ENCODE results near the gene CCNG1. TPM values are rescaled to one million over a fixed set of nuclear protein-coding genes. Genes with fewer than 3 reads are reported as not detected.

The CCNG1 gene
- total and polyA plus RNA-seq, 7 experiments from 2014 or later, result 86.0 to 154 (median 143) TPM

DNA sequence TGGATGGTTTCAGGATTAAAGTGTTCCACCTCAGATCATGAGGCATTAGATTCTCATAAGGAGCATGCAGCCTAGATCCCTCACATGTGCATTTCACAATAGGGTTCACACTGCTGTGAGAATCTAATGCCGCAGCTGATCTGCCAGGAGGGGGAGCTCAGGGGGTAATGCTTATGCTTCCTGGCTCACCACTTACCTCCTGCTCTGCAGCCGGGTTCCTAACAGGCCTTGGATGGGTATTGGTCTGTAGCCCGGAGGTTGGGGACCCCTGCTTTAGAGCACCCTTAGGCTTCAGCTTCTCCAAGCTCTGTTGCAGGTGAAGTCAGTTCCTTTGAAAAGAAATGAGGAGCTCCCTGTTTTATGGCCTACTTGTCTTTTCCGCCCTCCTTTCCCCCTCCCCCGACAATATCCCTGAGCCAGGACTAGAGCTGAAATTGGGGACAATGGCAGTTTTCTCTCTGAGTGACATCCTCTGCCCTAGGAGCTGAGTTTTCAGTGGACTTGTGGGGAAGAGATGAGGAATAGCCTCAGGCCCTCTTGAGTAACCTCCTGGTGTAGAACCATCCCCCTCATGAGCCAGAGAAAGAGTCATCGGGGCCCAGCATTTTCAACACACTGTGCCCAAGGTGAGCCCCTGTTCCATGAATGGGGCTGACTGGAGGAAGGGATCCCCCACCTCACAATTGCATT, 51.8 kb downstream of the CCNG1 start:
- peaks cover 0 to 9% (median 0%) of the 10 kb centered on the region in 7 donors for H3K4me1 Mint-ChIP-seq
- Histone ChIP-seq H3K27ac (ENCODE audit: low read depth, low read length) (no peak overlapping the region), H3K27me3 (ENCODE audit: control insufficient read depth in 2 of 2, insufficient read depth in 2 of 2, low read length in 2 of 2) (no peaks in the 10 kb centered on the region), H3K9me3 (ENCODE audit: control insufficient read depth in 2 of 3, low read length in 3 of 3) (no peaks in the 10 kb centered on the region), H3K4me1 (ENCODE audit: control insufficient read depth in 2 of 2, insufficient read depth in 2 of 2, low read length in 2 of 2) (no peaks in the 10 kb centered on the region), H3K36me3 (ENCODE audit: control insufficient read depth in 2 of 3, insufficient read depth in 3 of 3, low read length in 3 of 3) (no peaks in the 10 kb centered on the region), H3K4me3 (ENCODE audit: low read length) (no peak overlapping the region)
- no peaks in the 10 kb centered on the region for H3K27me3 Mint-ChIP-seq
- no peak overlapping the region for H3K4me3 Mint-ChIP-seq
- DNase-seq, result peak in 3 of 9 donors; percentile 8 to 15 (median 12)
- intact Hi-C loops (cut with micrococcal nuclease), result loop anchor here (1.0 kb wide), 1 partner anchor 14 kb away; no protein-coding TSS in a partner anchor
- H3K9me3 Mint-ChIP-seq, result no peaks in the 10 kb centered on the region
- ATAC-seq, result peak; percentile 46
- CTCF ChIA-PET, result interaction anchor here (0.7 to 2.0 kb wide), 6 partner anchors 9 to 44 kb away, joined by 3 to 6 read pairs (median 4); partner anchors contain the start of gene NUDCD2
- POLR2A ChIA-PET, result interaction anchor here (1.1 to 1.6 kb wide), 3 partner anchors 15 to 16 kb away, joined by 3 to 5 read pairs (median 4); partner anchors contain the start of gene MAT2B
- H3K27ac Mint-ChIP-seq, result peak overlapping the region in 1 of 9 donors; percentile 27
- H3K36me3 Mint-ChIP-seq, result peaks cover 0 to 23% (median 0%) of the 10 kb centered on the region in 5 donors

- ATAC-seq (no peak), DNase-seq (no peak)
- H3K36me3 ChIP-seq (ENCODE audit: control insufficient read depth in 2 of 3, insufficient read depth in 3 of 3, low read length in 3 of 3), result no peaks in the 10 kb centered on the region
- CTCF ChIA-PET, result interaction anchor here (1.2 to 2.0 kb wide), 5 partner anchors 10 to 43 kb away, joined by 3 to 6 read pairs (median 4); partner anchors contain the start of gene NUDCD2
- intact Hi-C loops (cut with micrococcal nuclease), result loop anchor here (1.0 to 2.0 kb wide), 2 partner anchors 13 to 14 kb away; no protein-coding TSS in a partner anchor
- H3K4me1 ChIP-seq (ENCODE audit: control insufficient read depth in 2 of 2, insufficient read depth in 2 of 2, low read length in 2 of 2), result no peaks in the 10 kb centered on the region
- POLR2A ChIA-PET, result interaction anchor here (1.1 to 1.2 kb wide), 2 partner anchors 15 to 16 kb away, joined by 3 to 4 read pairs; partner anchors contain the start of gene MAT2B
- peaks cover 0 to 20% (median 0%) of the 10 kb centered on the region in 5 donors for H3K36me3 Mint-ChIP-seq
- H3K4me1 Mint-ChIP-seq, result peaks cover 0 to 6% (median 0%) of the 10 kb centered on the region in 7 donors
- H3K27ac Mint-ChIP-seq, result peak overlapping the region in 2 of 9 donors; percentile 18 to 27
- no peak overlapping the region for H3K4me3 Mint-ChIP-seq
- H3K27ac ChIP-seq (ENCODE audit: low read depth, low read length), result no peak overlapping the region
- no peaks in the 10 kb centered on the region for H3K27me3 Mint-ChIP-seq
- no peak overlapping the region for H3K4me3 ChIP-seq (ENCODE audit: low read length)
- no peaks in the 10 kb centered on the region for H3K27me3 ChIP-seq (ENCODE audit: control insufficient read depth in 2 of 2, insufficient read depth in 2 of 2, low read length in 2 of 2)
- no peaks in the 10 kb centered on the region for H3K9me3 ChIP-seq (ENCODE audit: control insufficient read depth in 2 of 3, low read length in 3 of 3)
- H3K9me3 Mint-ChIP-seq, result no peaks in the 10 kb centered on the region
Observed at GRCh38 chr5:163489745-163490075, 52.3 kb downstream of the CCNG1 start.

Other genes starting within 250 kb of the CCNG1 start
- gene NUDCD2, start 22.5 kb downstream of the CCNG1 start, total RNA-seq, result 10 to 100 TPM; 17.9 to 34.0 (median 27.1) TPM
- gene NUDCD2, start 22.5 kb downstream of the CCNG1 start, polyA plus RNA-seq, result 10 to 100 TPM; 58.8 to 62.8 TPM
- gene HMMR, start 23.0 kb downstream of the CCNG1 start, total RNA-seq, result 10 to 100 TPM in 1 of 5 experiments, under 1 TPM in 3, not detected in 1; 0.37 to 34.0 (median 0.55) TPM
- not detected for gene HMMR, start 23.0 kb downstream of the CCNG1 start, polyA plus RNA-seq
- 100 to 1,000 TPM in 3 of 5 experiments, 10 to 100 TPM in 2; 47.7 to 127 (median 112) TPM for gene MAT2B, start 68.0 kb downstream of the CCNG1 start, total RNA-seq
- 100 to 1,000 TPM; 231 to 322 TPM for gene MAT2B, start 68.0 kb downstream of the CCNG1 start, polyA plus RNA-seq

Data from naive thymus-derived CD4-positive, alpha-beta T cell (primary cell).